Measurements from ENCODE around the gene KCNH1. TPM values are rescaled to one million over a fixed set of nuclear protein-coding genes. Genes with fewer than 3 reads are reported as not detected.

KCNH1 gene
- polyA plus RNA-seq, 2 of the 4 experiments (the other 2 are of a cell fraction) = 5.1 to 7.9 TPM

DNA sequence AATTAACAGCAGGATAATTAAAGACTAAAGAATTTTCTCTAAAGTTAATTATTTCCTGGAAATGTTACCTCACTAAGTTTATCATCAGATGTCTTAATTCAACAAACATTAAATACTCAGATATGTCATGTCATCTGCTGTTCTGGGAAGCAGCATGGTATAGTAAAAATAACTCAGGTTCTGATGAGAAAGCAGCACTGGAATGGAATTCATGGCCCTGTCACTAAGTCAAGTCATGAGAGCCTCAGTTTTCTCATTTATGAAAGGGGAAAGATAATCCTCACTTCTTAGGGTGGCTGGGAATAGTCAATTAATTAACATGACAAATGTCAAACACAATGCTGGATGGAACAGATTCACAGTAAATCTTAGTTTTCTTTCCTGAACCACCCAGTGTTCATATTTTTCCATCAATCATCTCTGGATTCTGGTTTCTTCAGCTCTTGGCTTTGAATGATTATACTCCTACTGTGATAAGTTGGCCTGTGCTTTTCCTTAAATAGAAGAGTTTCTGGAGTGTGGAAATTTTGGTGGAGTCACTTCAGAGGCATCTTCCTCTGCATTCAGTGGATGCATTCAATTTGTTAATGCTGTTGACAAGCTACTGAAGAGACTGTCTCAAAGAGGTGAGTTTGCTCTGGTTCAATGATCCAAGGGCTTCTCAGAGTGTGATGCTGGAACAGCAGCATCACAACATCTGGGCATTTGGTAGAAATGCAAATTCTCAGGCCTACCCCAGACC is 319.4 kb downstream of the KCNH1 start:
- FAIRE-seq = no peak

DNA sequence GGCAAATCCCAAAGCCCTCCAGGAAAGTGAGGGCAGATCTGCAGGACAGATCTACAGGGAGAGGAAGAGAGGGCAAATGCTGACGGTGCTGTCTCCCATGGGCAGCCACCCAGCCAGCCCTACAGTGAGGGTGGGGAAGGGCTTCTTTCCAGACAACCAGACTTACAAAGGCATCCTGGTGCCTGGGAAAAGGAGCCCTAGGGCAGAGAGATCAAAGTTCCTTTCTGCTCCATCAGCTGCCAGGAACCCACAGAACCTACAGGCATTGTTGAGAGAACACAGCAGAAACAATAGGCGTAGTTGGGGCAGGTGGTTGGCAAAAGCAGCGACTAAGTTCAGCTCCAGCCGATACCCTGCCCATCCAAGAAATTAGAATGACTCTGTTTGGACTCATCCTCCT is 332.4 kb downstream of the KCNH1 start:
- POLR2A ChIA-PET = no interaction called here
- H3K9me3 ChIP-seq = no peaks in the 10 kb centered on the region
- 90% methylated on average over 4 of the region's 4 CpGs for WGBS (ENCODE audit: missing lambda C conversion rate)
- FAIRE-seq = no peak
- no peak overlapping the region for H3K4me2 ChIP-seq
- no peak overlapping the region for H3K4me3 ChIP-seq
- no peak for TF ChIP-seq ZC3H11A (IDR thresholded peaks at IDR 0.05)
- no peak for TF ChIP-seq GATA3 (IDR thresholded peaks at IDR 0.05; ENCODE audit: borderline replicate concordance)
- TF ChIP-seq EHF (CRISPR knock-in tag; IDR thresholded peaks at IDR 0.05) = no peak
- TF ChIP-seq HEYL (CRISPR knock-in tag; IDR thresholded peaks at IDR 0.05) = no peak
- no peak for TF ChIP-seq MAFK (IDR thresholded peaks at IDR 0.05; ENCODE audit: partially characterized antibody)
- TF ChIP-seq ESRRA (IDR thresholded peaks at IDR 0.05; ENCODE audit: borderline replicate concordance, low read length) = no peak
- TF ChIP-seq, protein P1, sequence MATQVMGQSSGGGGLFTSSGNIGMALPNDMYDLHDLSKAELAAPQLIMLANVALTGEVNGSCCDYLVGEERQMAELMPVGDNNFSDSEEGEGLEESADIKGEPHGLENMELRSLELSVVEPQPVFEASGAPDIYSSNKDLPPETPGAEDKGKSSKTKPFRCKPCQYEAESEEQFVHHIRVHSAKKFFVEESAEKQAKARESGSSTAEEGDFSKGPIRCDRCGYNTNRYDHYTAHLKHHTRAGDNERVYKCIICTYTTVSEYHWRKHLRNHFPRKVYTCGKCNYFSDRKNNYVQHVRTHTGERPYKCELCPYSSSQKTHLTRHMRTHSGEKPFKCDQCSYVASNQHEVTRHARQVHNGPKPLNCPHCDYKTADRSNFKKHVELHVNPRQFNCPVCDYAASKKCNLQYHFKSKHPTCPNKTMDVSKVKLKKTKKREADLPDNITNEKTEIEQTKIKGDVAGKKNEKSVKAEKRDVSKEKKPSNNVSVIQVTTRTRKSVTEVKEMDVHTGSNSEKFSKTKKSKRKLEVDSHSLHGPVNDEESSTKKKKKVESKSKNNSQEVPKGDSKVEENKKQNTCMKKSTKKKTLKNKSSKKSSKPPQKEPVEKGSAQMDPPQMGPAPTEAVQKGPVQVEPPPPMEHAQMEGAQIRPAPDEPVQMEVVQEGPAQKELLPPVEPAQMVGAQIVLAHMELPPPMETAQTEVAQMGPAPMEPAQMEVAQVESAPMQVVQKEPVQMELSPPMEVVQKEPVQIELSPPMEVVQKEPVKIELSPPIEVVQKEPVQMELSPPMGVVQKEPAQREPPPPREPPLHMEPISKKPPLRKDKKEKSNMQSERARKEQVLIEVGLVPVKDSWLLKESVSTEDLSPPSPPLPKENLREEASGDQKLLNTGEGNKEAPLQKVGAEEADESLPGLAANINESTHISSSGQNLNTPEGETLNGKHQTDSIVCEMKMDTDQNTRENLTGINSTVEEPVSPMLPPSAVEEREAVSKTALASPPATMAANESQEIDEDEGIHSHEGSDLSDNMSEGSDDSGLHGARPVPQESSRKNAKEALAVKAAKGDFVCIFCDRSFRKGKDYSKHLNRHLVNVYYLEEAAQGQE (IDR thresholded peaks at IDR 0.05) = no peak
- no peak overlapping the region for H3K27ac ChIP-seq
- no peak for ATAC-seq
- CTCF ChIA-PET = interaction anchor here (2.3 kb wide), 1 partner anchor 332 kb away, joined by 7 read pairs; the partner anchor contains the start of gene KCNH1
- no peaks in the 10 kb centered on the region for H3K4me1 ChIP-seq
- DNase-seq (ENCODE audit: low read depth in 1 of 2, low spot score in 1 of 2) = no peak

More for the DNA sequence above, 319.4 kb downstream of the KCNH1 start:
- ChIA-PET POLR2A (no interaction called here), CTCF (interaction anchor here (0.8 kb wide), 1 partner anchor 366 kb away, joined by 3 read pairs; no protein-coding TSS in a partner anchor)
- no peak overlapping the region for H3K27ac ChIP-seq
- no peak overlapping the region for H3K4me3 ChIP-seq
- H3K9me3 ChIP-seq = no peaks in the 10 kb centered on the region; the same call in 2 of the 3 replicates
- TF ChIP-seq RNF2 (IDR thresholded peaks at IDR 0.05; ENCODE audit: borderline replicate concordance, low read depth) (no peak), EHF (CRISPR knock-in tag; IDR thresholded peaks at IDR 0.05) (no peak), PHF8 (IDR thresholded peaks at IDR 0.05; ENCODE audit: borderline replicate concordance, low read depth) (no peak), TP53 (CRISPR knock-in tag; IDR thresholded peaks at IDR 0.05) (no peak), ZC3H11A (IDR thresholded peaks at IDR 0.05) (no peak), GATA3 (IDR thresholded peaks at IDR 0.05; ENCODE audit: borderline replicate concordance) (no peak), CBX8 (IDR thresholded peaks at IDR 0.05) (no peak), BHLHE40 (IDR thresholded peaks at IDR 0.05; ENCODE audit: low read depth, low read length) (no peak), ZSCAN20 (CRISPR knock-in tag; IDR thresholded peaks at IDR 0.05) (no peak), SMC3 (IDR thresholded peaks at IDR 0.05) (no peak), CBX2 (IDR thresholded peaks at IDR 0.05; ENCODE audit: borderline replicate concordance, low read depth) (no peak), RAD21 (conservative IDR thresholded peaks at IDR 0.05 in 1 of 2, IDR thresholded peaks at IDR 0.05 in 1 of 2) (no peak), TFCP2L1 (CRISPR knock-in tag; IDR thresholded peaks at IDR 0.05) (no peak), ESRRA (IDR thresholded peaks at IDR 0.05; ENCODE audit: borderline replicate concordance, low read length) (no peak)
- TF ChIP-seq, protein P2, sequence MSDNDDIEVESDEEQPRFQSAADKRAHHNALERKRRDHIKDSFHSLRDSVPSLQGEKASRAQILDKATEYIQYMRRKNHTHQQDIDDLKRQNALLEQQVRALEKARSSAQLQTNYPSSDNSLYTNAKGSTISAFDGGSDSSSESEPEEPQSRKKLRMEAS (IDR thresholded peaks at IDR 0.05) = no peak
- TF ChIP-seq, protein P3, sequence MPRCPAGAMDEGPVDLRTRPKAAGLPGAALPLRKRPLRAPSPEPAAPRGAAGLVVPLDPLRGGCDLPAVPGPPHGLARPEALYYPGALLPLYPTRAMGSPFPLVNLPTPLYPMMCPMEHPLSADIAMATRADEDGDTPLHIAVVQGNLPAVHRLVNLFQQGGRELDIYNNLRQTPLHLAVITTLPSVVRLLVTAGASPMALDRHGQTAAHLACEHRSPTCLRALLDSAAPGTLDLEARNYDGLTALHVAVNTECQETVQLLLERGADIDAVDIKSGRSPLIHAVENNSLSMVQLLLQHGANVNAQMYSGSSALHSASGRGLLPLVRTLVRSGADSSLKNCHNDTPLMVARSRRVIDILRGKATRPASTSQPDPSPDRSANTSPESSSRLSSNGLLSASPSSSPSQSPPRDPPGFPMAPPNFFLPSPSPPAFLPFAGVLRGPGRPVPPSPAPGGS (IDR thresholded peaks at IDR 0.05) = no peak
- TF ChIP-seq, protein P4, sequence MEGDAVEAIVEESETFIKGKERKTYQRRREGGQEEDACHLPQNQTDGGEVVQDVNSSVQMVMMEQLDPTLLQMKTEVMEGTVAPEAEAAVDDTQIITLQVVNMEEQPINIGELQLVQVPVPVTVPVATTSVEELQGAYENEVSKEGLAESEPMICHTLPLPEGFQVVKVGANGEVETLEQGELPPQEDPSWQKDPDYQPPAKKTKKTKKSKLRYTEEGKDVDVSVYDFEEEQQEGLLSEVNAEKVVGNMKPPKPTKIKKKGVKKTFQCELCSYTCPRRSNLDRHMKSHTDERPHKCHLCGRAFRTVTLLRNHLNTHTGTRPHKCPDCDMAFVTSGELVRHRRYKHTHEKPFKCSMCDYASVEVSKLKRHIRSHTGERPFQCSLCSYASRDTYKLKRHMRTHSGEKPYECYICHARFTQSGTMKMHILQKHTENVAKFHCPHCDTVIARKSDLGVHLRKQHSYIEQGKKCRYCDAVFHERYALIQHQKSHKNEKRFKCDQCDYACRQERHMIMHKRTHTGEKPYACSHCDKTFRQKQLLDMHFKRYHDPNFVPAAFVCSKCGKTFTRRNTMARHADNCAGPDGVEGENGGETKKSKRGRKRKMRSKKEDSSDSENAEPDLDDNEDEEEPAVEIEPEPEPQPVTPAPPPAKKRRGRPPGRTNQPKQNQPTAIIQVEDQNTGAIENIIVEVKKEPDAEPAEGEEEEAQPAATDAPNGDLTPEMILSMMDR (IDR thresholded peaks at IDR 0.05) = no peak
- TF ChIP-seq, protein P5, sequence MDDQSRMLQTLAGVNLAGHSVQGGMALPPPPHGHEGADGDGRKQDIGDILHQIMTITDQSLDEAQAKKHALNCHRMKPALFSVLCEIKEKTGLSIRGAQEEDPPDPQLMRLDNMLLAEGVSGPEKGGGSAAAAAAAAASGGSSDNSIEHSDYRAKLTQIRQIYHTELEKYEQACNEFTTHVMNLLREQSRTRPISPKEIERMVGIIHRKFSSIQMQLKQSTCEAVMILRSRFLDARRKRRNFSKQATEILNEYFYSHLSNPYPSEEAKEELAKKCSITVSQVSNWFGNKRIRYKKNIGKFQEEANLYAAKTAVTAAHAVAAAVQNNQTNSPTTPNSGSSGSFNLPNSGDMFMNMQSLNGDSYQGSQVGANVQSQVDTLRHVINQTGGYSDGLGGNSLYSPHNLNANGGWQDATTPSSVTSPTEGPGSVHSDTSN (IDR thresholded peaks at IDR 0.05) = no peak
- no peaks in the 10 kb centered on the region for H3K4me1 ChIP-seq
- ATAC-seq (no peak), DNase-seq (ENCODE audit: low read depth in 1 of 2, low spot score in 1 of 2) (no peak)
- H3K4me2 ChIP-seq = no peak overlapping the region

All from A549 (cell line).